Mesenchymal stem cell (in vitro differentiated cells and primary cell): ENCODE results near the gene DGKH.
A peak's percentile ranks its signal among the peaks of the same experiment; 100 is the strongest.

Experiments
- DNase-seq: peaks from one replicate; pipeline ENCODE4 v3.0.0-alpha.2; 2013
- H2AFZ ChIP-seq: one replicate; pipeline ENCODE4 v1.6.1; 2013; ENCODE audit warnings: low read depth, mild to moderate bottlenecking, control low read depth, inconsistent platforms, low read length, moderate library complexity
- H2AK5ac ChIP-seq: 2 replicates; pipeline ENCODE4 v1.6.1; 2013; ENCODE audit warnings: low read length, moderate library complexity, mild to moderate bottlenecking, inconsistent platforms; ENCODE audit not compliant: severe bottlenecking
- H2BK120ac ChIP-seq: one replicate; pipeline ENCODE4 v1.6.1; 2013; ENCODE audit warnings: low read depth, mild to moderate bottlenecking, inconsistent platforms, low read length, moderate library complexity
- H2BK12ac ChIP-seq, 2 experiments: one replicate each; pipeline ENCODE4 v1.6.1; 2013; ENCODE audit warnings: inconsistent platforms in 2 of 2, low read length in 2 of 2, mild to moderate bottlenecking in 2 of 2, moderate library complexity in 2 of 2, control low read depth in 1 of 2
- H2BK15ac ChIP-seq: one replicate; pipeline ENCODE4 v1.6.1; 2013; ENCODE audit warnings: mild to moderate bottlenecking, low read depth, inconsistent platforms; ENCODE audit not compliant: poor library complexity, severe bottlenecking
- H2BK5ac ChIP-seq: 2 replicates; pipeline ENCODE4 v1.6.1; 2013; ENCODE audit warnings: low read depth, mild to moderate bottlenecking, low read length, control low read depth, inconsistent platforms; ENCODE audit not compliant: poor library complexity, severe bottlenecking
- H3K14ac ChIP-seq, 2 experiments: one replicate each; pipeline ENCODE4 v1.6.1; 2013; ENCODE audit warnings: inconsistent platforms in 2 of 2, low read length in 2 of 2, control low read depth in 1 of 2, mild to moderate bottlenecking in 1 of 2, moderate library complexity in 1 of 2
- H3K18ac ChIP-seq, 2 experiments: one replicate each; pipeline ENCODE4 v1.6.1; 2013; ENCODE audit warnings: inconsistent platforms in 2 of 2, low read length in 2 of 2, control low read depth in 1 of 2, low read depth in 1 of 2, mild to moderate bottlenecking in 1 of 2
- H3K23ac ChIP-seq, 2 experiments: one replicate each; pipeline ENCODE4 v1.6.1; 2013; ENCODE audit warnings: inconsistent platforms in 2 of 2, low read length in 2 of 2, mild to moderate bottlenecking in 2 of 2, moderate library complexity in 2 of 2, control low read depth in 1 of 2
- H3K27ac ChIP-seq: 2 replicates; pipeline ENCODE4 v1.5.1; 2013; ENCODE audit warnings: mild to moderate bottlenecking, moderate library complexity, low read length, control low read depth, inconsistent platforms; ENCODE audit not compliant: poor library complexity, severe bottlenecking
- H3K27me3 ChIP-seq, 2 experiments: 2 replicates each; pipeline versions ENCODE4 v1.6.1 to v1.7.0; 2013; ENCODE audit warnings: low read length in 2 of 2, mild to moderate bottlenecking in 2 of 2, moderate library complexity in 2 of 2, control low read depth in 1 of 2, inconsistent platforms in 1 of 2; ENCODE audit not compliant: control insufficient read depth in 1 of 2, insufficient read depth in 1 of 2
- H3K36me3 ChIP-seq, 2 experiments: 2 replicates each; pipeline versions ENCODE4 v1.6.1 to v1.7.0; 2013; ENCODE audit warnings: low read length in 2 of 2, control low read depth in 1 of 2, inconsistent platforms in 1 of 2, low read depth in 1 of 2, mild to moderate bottlenecking in 1 of 2; ENCODE audit not compliant: insufficient read depth in 2 of 2, control insufficient read depth in 1 of 2
- H3K4ac ChIP-seq, 2 experiments: one replicate each; pipeline ENCODE4 v1.6.1; 2013; ENCODE audit warnings: inconsistent platforms in 2 of 2, low read length in 2 of 2, mild to moderate bottlenecking in 2 of 2, moderate library complexity in 2 of 2, control low read depth in 1 of 2, low read depth in 1 of 2
- H3K4me1 ChIP-seq: 2 replicates; pipeline ENCODE4 v1.6.1; 2013; ENCODE audit warnings: low read depth, low read length, control low read depth; ENCODE audit not compliant: control insufficient read depth, insufficient read depth
- H3K4me2 ChIP-seq: 2 replicates; pipeline ENCODE4 v1.6.1; 2013; ENCODE audit warnings: low read length, mild to moderate bottlenecking, inconsistent platforms; ENCODE audit not compliant: poor library complexity, severe bottlenecking
- H3K4me3 ChIP-seq, 2 experiments: 2 replicates each; pipeline versions ENCODE4 v1.5.1 to v1.7.0; 2013; ENCODE audit warnings: low read length in 2 of 2, mild to moderate bottlenecking in 2 of 2, control low read depth in 1 of 2, low read depth in 1 of 2; ENCODE audit not compliant: insufficient read depth in 1 of 2
- H3K79me1 ChIP-seq: replicated peaks from 2 replicates; pipeline ENCODE4 v1.6.1; 2013; ENCODE audit warnings: mild to moderate bottlenecking, control low read depth, low read length, inconsistent platforms; ENCODE audit not compliant: poor library complexity, severe bottlenecking
- H3K9ac ChIP-seq: 2 replicates; pipeline ENCODE4 v1.7.0; 2013; ENCODE audit warnings: mild to moderate bottlenecking, low read length, moderate library complexity
- H3K9me3 ChIP-seq: 2 replicates; pipeline ENCODE4 v1.7.0; 2013; ENCODE audit warnings: mild to moderate bottlenecking, low read length; ENCODE audit not compliant: control insufficient read depth
- H4K8ac ChIP-seq: one replicate; pipeline ENCODE4 v1.6.1; 2013; ENCODE audit warnings: inconsistent platforms, mild to moderate bottlenecking, low read length, moderate library complexity
- H4K91ac ChIP-seq: one replicate; pipeline ENCODE4 v1.6.1; 2013; ENCODE audit warnings: mild to moderate bottlenecking, low read length, inconsistent platforms
- WGBS: methylation state at CpG from one replicate; pipeline ENCODE4 v1.1.7; 2013; ENCODE audit warnings: mixed read lengths; 5-methylcytosine and 5-hydroxymethylcytosine counted together

The DGKH gene

DNA sequence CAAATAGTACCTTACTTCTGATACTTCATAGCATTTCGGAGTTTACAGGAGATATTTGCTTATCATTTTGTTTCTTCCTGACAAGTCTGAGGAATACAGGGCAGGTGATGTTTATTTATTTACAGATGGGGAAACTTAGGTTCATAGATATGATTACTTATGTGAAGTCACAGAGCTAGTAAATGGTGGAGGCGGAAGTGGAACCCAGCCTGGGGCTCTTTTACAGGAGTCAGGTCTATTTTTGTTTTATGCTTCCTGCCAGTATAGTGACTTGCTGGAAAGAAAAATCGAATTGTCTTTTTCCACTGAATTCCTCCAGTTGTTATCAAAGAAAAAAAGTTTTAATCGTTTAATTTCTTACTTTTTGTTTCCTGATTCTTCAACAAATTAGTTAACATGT, 66.5 kb downstream of the DGKH start:
- peaks cover 32% of the 10 kb centered on the region for H3K79me1 ChIP-seq
- 100% methylated on average over 2 of the region's 4 CpGs for WGBS
- H2BK12ac ChIP-seq = no peak overlapping the region
- H4K8ac ChIP-seq = no peak overlapping the region
- H2BK5ac ChIP-seq = no peak overlapping the region
- H3K36me3 ChIP-seq = no peaks in the 10 kb centered on the region
- peaks cover 4% of the 10 kb centered on the region for H3K4me1 ChIP-seq
- no peak overlapping the region for H2AFZ ChIP-seq
- no peak overlapping the region for H2BK120ac ChIP-seq
- no peak overlapping the region for H3K27ac ChIP-seq
- no peaks in the 10 kb centered on the region for H3K27me3 ChIP-seq
- H3K4ac ChIP-seq = no peak overlapping the region
- H3K14ac ChIP-seq = no peak overlapping the region
- H3K23ac ChIP-seq = no peak overlapping the region
- H3K4me3 ChIP-seq = no peak overlapping the region
- H2AK5ac ChIP-seq = no peak overlapping the region
- H3K4me2 ChIP-seq = no peak overlapping the region
- no peak for DNase-seq
- no peak overlapping the region for H2BK15ac ChIP-seq
- no peaks in the 10 kb centered on the region for H3K9me3 ChIP-seq
- H3K18ac ChIP-seq = no peak overlapping the region
- H3K9ac ChIP-seq = no peak overlapping the region
- no peak overlapping the region for H4K91ac ChIP-seq

GRCh38 chr13:42116225-42116624, 67.8 kb downstream of the DGKH start:
- Histone ChIP-seq H2AK5ac (peak overlapping the region; percentile 63), H3K4me1 (peaks cover 2% of the 10 kb centered on the region), H3K79me1 (peaks cover 30% of the 10 kb centered on the region), H4K8ac (no peak overlapping the region), H2AFZ (no peak overlapping the region), H3K9ac (no peak overlapping the region), H3K4me3 (no peak overlapping the region), H3K4ac (no peak overlapping the region), H3K27ac (no peak overlapping the region), H2BK12ac (no peak overlapping the region), H3K4me2 (no peak overlapping the region), H3K36me3 (no peaks in the 10 kb centered on the region), H3K14ac (no peak overlapping the region), H2BK15ac (no peak overlapping the region), H4K91ac (no peak overlapping the region), H2BK120ac (no peak overlapping the region), H2BK5ac (no peak overlapping the region), H3K9me3 (no peaks in the 10 kb centered on the region), H3K18ac (no peak overlapping the region), H3K27me3 (no peaks in the 10 kb centered on the region), H3K23ac (no peak overlapping the region)
- DNase-seq = no peak
- WGBS = 100% methylated on average over 1 of the region's 2 CpGs

DNA sequence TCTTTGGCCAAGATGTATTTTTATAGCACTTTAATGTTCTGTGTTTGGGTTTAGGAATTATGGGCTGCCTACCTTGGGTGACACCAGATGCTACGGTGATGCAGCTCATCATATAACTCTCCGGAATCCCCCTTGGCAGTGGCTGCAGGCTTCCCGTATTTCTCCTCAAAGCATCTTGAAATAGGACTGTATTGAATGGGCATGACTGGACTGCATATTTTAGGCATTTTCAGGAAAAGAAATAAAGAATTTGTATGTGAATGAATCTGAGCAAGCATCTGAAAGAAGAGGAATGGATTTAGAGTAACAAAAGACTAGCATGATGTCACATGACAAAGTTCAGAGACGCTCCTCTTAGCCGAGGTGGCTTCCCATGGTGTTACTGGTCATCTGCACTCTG, 70.6 kb downstream of the DGKH start:
- H3K4me2 ChIP-seq = no peak overlapping the region
- H4K8ac ChIP-seq = peak overlapping the region; percentile 42
- no peak for DNase-seq
- no peaks in the 10 kb centered on the region for H3K9me3 ChIP-seq
- no peak overlapping the region for H2BK120ac ChIP-seq
- no peak overlapping the region for H3K4me3 ChIP-seq
- no peak overlapping the region for H3K23ac ChIP-seq
- H2BK15ac ChIP-seq = no peak overlapping the region
- H3K4me1 ChIP-seq = peaks cover 2% of the 10 kb centered on the region
- H2AK5ac ChIP-seq = no peak overlapping the region
- no peak overlapping the region for H2BK12ac ChIP-seq
- no peak overlapping the region for H3K14ac ChIP-seq
- peaks cover 24% of the 10 kb centered on the region for H3K79me1 ChIP-seq
- H3K4ac ChIP-seq = no peak overlapping the region
- H3K27ac ChIP-seq = no peak overlapping the region
- H2AFZ ChIP-seq = no peak overlapping the region
- no peak overlapping the region for H3K9ac ChIP-seq
- H3K27me3 ChIP-seq = no peaks in the 10 kb centered on the region
- WGBS = 97% methylated on average over 5 of the region's 5 CpGs
- H4K91ac ChIP-seq = no peak overlapping the region
- no peak overlapping the region for H2BK5ac ChIP-seq
- no peaks in the 10 kb centered on the region for H3K36me3 ChIP-seq
- H3K18ac ChIP-seq = no peak overlapping the region

DNA sequence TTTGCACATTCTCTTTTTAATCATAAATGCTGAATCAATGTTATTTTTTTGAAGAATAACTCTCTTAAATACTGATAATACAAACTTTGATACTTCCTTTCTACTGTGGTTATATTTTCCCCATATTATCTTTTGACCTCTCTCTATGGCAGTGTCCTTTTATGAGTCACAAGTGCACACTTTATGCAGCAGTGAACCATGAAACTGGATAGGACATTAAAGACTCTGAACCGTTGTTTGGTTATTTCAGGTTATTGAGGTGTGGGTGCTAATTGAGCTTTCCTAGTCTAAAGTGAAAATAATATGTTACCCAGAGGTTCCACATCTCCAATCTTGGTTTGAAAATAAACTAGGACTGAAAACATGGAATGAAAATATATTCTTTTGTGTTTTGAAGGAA, 71.4 kb downstream of the DGKH start:
- Histone ChIP-seq H3K4me2 (no peak overlapping the region), H3K36me3 (no peaks in the 10 kb centered on the region), H3K4me3 (no peak overlapping the region), H4K91ac (no peak overlapping the region), H3K9me3 (no peaks in the 10 kb centered on the region), H3K14ac (no peak overlapping the region), H3K79me1 (peaks cover 25% of the 10 kb centered on the region), H3K27ac (no peak overlapping the region), H3K18ac (no peak overlapping the region), H3K23ac (no peak overlapping the region), H4K8ac (no peak overlapping the region), H3K4ac (no peak overlapping the region), H3K4me1 (peaks cover 2% of the 10 kb centered on the region), H2BK12ac (no peak overlapping the region), H2BK15ac (no peak overlapping the region), H3K27me3 (no peaks in the 10 kb centered on the region), H2BK5ac (no peak overlapping the region), H2BK120ac (no peak overlapping the region), H3K9ac (no peak overlapping the region), H2AFZ (no peak overlapping the region), H2AK5ac (no peak overlapping the region)
- WGBS = 82% methylated on average over 1 of the region's 1 CpG
- DNase-seq = no peak
